Natural killer cell (primary cell): ENCODE measurements around the gene CTDSP2. TPM values are rescaled to one million over a fixed set of nuclear protein-coding genes. Genes with fewer than 3 reads are reported as not detected.

Experiments
- ATAC-seq, 3 donors: fragments of 150-1000 bp in 2 of 3; fragments of 200-7000 bp in 1 of 3; cut with Tn5 transposase; 1 replicate in 1 of 3; 2 replicates in 2 of 3; pipeline ENCODE4 v1.10.0; 2021; ENCODE audit warnings: mild to moderate bottlenecking in 2 of 3, moderate library complexity in 2 of 3
- DNase-seq, 2 donors: peaks; one replicate each; pipeline versions ENCODE4 v3.0.0 to v3.0.0-alpha.2; 2013 to 2021; ENCODE audit warnings: mixed read lengths in 1 of 2
- H3K27ac ChIP-seq: one replicate; pipeline ENCODE4 v1.5.1; 2013; ENCODE audit warnings: mild to moderate bottlenecking, low read length
- H3K27me3 ChIP-seq: one replicate; pipeline ENCODE4 v1.6.1; 2013; ENCODE audit warnings: low read length; ENCODE audit not compliant: control insufficient read depth, insufficient read depth
- H3K36me3 ChIP-seq: one replicate; pipeline ENCODE4 v1.6.1; 2013; ENCODE audit warnings: low read length; ENCODE audit not compliant: control insufficient read depth, insufficient read depth
- H3K4me1 ChIP-seq: one replicate; pipeline ENCODE4 v1.6.1; 2013; ENCODE audit warnings: low read length; ENCODE audit not compliant: control insufficient read depth, insufficient read depth
- H3K4me3 ChIP-seq: one replicate; pipeline ENCODE4 v1.5.1; 2013; ENCODE audit warnings: low read length
- H3K9me3 ChIP-seq: one replicate; pipeline ENCODE4 v1.6.1; 2013; ENCODE audit warnings: low read length; ENCODE audit not compliant: control insufficient read depth, insufficient read depth
- H3K27ac Mint-ChIP-seq, 2 donors: one replicate each; pipeline ENCODE4 v1.8.0; 2022; ENCODE audit warnings: mild to moderate bottlenecking in 2 of 2, mixed read lengths in 2 of 2, moderate library complexity in 1 of 2
- H3K27me3 Mint-ChIP-seq, 2 donors: one replicate each; pipeline ENCODE4 v1.8.0; 2022; ENCODE audit warnings: low read depth in 2 of 2, mixed read lengths in 2 of 2
- H3K36me3 Mint-ChIP-seq: one replicate; pipeline ENCODE4 v1.8.0; 2022; ENCODE audit warnings: mixed read lengths
- H3K4me1 Mint-ChIP-seq, 2 donors: one replicate each; pipeline ENCODE4 v1.8.0; 2022; ENCODE audit warnings: mixed read lengths in 2 of 2
- H3K4me3 Mint-ChIP-seq: one replicate; pipeline ENCODE4 v1.8.0; 2022; ENCODE audit warnings: mild to moderate bottlenecking, moderate library complexity, mixed read lengths
- H3K9me3 Mint-ChIP-seq, 2 donors: one replicate each; pipeline ENCODE4 v1.8.0; 2022; ENCODE audit warnings: mixed read lengths in 2 of 2
- CTCF ChIP-seq: fragments of 200-600 bp; IDR thresholded peaks from one replicate; pipeline ENCODE4 v1.8.0; 2022; ENCODE audit warnings: antibody characterized with exemption
- WGBS: methylation state at CpG from one replicate; pipeline ENCODE4 v1.1.7; 2013; ENCODE audit warnings: missing lambda C conversion rate; ENCODE audit not compliant: insufficient coverage; 5-methylcytosine and 5-hydroxymethylcytosine counted together
- intact Hi-C: fragments of 100-400 bp; cut with micrococcal nuclease; formaldehyde crosslinking; loops from one replicate; pipeline ENCODE4 v1.14.2; 2022
- total RNA-seq, 4 donors: library from RNA; stranded (reverse); fragments of 120-200 nt in 1 of 4; gene quantifications; one replicate each; pipeline versions ENCODE4 v1.2.3 to v1.2.4, GENCODE V29; 2013 to 2022

The CTDSP2 gene
- total RNA-seq, 3 donors from 2014 or later (not counting 1 experiment from before 2014, with no cell fraction given) = 93.8 to 135 (median 123) TPM

- Histone ChIP-seq H3K9me3 (no peaks in the 10 kb centered on the region), H3K27ac (no peak overlapping the region), H3K4me1 (peaks cover 6% of the 10 kb centered on the region), H3K36me3 (no peaks in the 10 kb centered on the region), H3K4me3 (no peak overlapping the region), H3K27me3 (peaks cover 18% of the 10 kb centered on the region)
- intact Hi-C loops = no loop called here
- Mint-ChIP-seq H3K4me1 (peaks cover 4 to 10% of the 10 kb centered on the region in 2 donors), H3K36me3 (no peaks in the 10 kb centered on the region), H3K27ac (no peak overlapping the region), H3K27me3 (peaks cover 18 to 26% of the 10 kb centered on the region in 2 donors), H3K4me3 (peak overlapping the region; percentile 45), H3K9me3 (no peaks in the 10 kb centered on the region)
- no peak for DNase-seq
- 94% methylated on average over 3 of the region's 3 CpGs for WGBS
- no peak for TF ChIP-seq CTCF
- no peak for ATAC-seq
These were observed 19.9 kb upstream of the CTDSP2 start for GRCh38 chr12:57866308-57867019.

- Histone ChIP-seq H3K36me3 (no peaks in the 10 kb centered on the region), H3K9me3 (no peaks in the 10 kb centered on the region), H3K4me3 (peak overlapping the region; percentile 20), H3K4me1 (peaks cover 6% of the 10 kb centered on the region), H3K27me3 (peaks cover 18% of the 10 kb centered on the region), H3K27ac (no peak overlapping the region)
- Mint-ChIP-seq H3K9me3 (no peaks in the 10 kb centered on the region), H3K36me3 (no peaks in the 10 kb centered on the region), H3K4me3 (peak overlapping the region; percentile 88), H3K27ac (peak overlapping the region in 1 of 2 donors; percentile 68), H3K4me1 (peaks cover 4 to 10% of the 10 kb centered on the region in 2 donors), H3K27me3 (peaks cover 21 to 28% of the 10 kb centered on the region in 2 donors)
- intact Hi-C loops = no loop called here
- ATAC-seq = peak; percentile 52 to 92 (median 79)
- WGBS = 4% methylated on average over 61 of the region's 63 CpGs
- no peak for TF ChIP-seq CTCF
- DNase-seq = peak in 1 of 2 donors; percentile 70
These were observed 18.7 kb upstream of the CTDSP2 start for GRCh38 chr12:57865084-57865751.

- intact Hi-C loops = no loop called here
- Mint-ChIP-seq H3K4me3 (peak overlapping the region; percentile 59), H3K4me1 (peaks cover 4 to 10% of the 10 kb centered on the region in 2 donors), H3K9me3 (no peaks in the 10 kb centered on the region), H3K36me3 (no peaks in the 10 kb centered on the region), H3K27me3 (peaks cover 27 to 35% of the 10 kb centered on the region in 2 donors), H3K27ac (no peak overlapping the region)
- TF ChIP-seq CTCF = no peak
- H3K9me3 ChIP-seq = no peaks in the 10 kb centered on the region
- DNase-seq = no peak
- no peaks in the 10 kb centered on the region for H3K36me3 ChIP-seq
- ATAC-seq = no peak
- H3K27ac ChIP-seq = no peak overlapping the region
- WGBS = 57% methylated on average over 8 of the region's 8 CpGs
- H3K27me3 ChIP-seq = peaks cover 18% of the 10 kb centered on the region
- H3K4me1 ChIP-seq = peaks cover 6% of the 10 kb centered on the region
- peak overlapping the region; percentile 20 for H3K4me3 ChIP-seq
These were observed 18.0 kb upstream of the CTDSP2 start for GRCh38 chr12:57864442-57865083.
